ENCODE results near the gene NUP188.
A peak's percentile ranks its signal among the peaks of the same experiment; 100 is the strongest.
"Not testable (repeated sequence)": the region's sequence is repeated elsewhere in the genome, so short reads cannot be mapped to it uniquely, and the experiment has no call there.

NUP188 gene

DNA sequence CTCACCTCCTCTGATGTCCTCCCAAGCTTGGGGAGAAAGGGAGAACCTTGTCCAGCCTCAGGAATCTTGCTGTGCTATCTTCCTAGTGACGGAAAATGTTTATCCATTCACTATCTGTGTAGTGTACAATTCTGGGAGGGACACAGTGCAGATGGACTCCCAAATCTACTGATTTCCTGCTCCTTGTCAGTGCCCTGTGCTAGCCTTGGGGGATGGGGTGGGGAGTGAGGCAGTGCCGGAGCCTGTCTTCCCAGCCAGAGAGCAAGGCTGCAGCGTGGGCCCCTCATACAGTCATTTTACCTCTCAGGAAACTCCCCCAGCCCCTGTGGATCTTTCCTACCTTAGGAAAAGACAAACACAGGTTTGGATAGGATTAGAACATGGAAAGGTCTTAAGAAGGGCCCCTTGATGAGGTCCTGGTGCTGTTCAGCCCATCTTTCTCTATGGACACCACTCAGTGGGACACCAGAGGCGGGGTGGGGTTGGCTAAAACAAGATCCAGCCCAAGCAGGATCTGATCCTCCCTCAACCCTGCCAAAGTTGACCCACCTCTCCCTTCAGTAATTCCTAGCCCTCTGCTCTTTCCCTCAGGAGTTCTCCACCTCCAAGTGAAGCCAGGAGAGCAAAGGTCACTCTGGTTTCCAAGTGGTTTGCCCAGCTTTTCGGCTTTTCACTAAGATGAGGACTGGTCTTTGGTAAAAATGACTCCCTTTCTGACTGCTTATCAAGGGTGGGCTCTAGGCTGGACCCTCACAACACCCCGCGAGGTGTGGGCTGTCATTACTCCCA lies 3.5 kb upstream of the NUP188 start:
- DNase-seq (ENCODE audit: low read depth): no peak

DNA sequence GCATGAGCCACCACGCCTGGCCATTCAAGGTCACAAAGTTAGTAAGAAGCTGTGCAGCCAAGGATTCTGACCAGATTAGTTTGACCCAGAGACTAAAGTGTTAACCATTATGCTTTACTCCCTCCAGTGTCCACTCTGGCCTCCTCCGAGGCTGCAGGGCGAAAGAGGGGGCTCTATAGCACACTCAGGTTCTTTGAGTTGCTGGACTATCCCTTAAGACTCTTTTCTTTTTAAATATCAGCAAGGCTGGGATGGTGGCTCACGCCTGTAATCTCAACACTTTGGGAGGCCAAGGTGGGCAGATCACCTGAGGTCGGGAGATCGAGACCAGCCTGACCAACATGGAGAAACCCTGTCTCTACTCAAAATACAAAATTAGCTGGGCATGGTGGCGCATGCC lies 2.5 kb upstream of the NUP188 start:
- not testable (repeated sequence) for DNase-seq (ENCODE audit: low read depth)

DNA sequence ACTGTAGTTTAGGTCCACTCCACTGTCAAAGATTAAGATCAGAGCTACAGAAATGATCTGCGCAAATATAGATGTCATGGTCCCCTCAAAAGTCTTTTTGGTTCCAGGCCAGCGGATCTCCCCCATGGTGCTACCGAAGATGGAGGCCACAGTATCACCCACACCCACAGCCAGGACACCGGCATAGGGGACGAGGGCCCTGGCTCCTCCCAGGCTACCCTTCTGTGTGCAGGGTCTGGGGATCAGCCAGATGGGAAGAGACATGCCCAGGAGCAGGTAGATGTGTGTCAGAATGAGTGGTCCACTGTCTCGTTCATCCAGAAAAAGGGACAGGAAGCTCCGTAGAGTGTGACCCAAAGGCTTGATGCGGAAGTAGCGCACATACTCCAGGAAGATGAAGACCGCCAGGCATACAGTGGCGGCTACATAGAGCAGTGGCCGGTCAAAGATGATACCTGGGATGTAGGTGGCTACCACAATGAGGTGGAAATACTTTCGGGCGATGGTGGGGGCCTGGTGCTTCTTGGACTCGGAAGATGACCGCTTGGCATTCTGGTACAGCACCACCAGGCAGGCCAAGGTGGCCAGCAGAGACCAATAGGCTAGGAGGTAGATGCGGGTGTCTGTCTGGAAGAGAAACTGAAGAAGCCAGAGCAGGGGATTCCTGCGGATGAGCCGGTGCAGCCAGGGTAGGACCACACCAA lies 1.5 kb upstream of the NUP188 start:
- no peak for DNase-seq (ENCODE audit: low read depth)

GRCh38 chr9:128946571-128947276 lies 775 bp upstream of the NUP188 start:
- DNase-seq (ENCODE audit: low read depth): no peak

DNA sequence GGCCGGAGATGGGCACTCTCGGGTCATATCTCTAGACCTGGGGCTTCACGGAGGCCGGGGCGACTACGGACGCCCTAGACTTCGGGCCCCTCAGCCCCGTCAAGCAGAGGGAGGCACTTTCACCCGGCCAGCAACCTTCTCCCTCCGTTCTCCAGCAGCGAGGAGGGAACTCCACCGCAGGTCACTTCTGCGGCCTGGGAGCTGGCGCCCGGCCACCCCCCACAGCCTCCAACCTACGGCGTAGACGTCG lies 297 bp upstream of the NUP188 start:
- no peak for DNase-seq (ENCODE audit: low read depth)

DNA sequence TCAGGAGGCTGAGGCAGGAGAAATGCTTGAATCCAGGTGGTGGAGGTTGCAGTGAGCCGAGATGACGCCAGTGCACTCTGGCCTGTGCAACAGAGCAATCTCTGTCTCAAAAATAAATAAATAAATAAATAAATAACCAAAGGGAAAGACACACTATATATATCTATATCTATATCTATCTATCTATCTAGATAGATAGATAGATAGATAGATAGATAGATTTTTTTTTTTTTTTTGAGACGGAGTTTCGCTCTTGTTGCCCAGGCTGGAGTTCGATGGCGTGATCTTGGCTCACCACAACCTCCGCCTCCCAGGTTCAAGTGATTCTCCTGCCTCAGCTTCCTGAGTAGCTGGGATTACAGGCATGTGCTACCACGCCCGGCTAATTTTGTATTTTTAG lies 13.9 kb downstream of the NUP188 start:
- DNase-seq (ENCODE audit: low read depth): not testable (repeated sequence)

DNA sequence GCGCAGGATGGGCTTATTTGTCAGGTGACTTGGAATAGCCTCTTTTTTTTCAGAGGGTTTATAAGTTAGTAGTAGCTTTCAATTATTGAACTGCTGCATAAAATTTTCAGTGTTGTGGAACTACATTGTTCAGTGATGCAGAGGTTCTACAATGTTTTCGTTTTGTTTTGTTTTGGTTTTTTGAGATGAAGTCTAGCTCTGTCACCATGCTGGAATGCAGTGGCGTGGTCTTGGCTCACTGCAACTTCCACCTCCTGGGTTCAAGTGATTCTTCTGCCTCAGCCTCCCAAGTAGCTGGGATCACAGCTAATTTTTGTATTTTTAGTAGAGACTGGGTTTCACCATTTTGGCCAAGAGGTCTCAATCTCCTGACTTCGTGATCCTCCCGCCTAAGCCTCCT lies 22.0 kb downstream of the NUP188 start:
- no peak for DNase-seq (ENCODE audit: low read depth)

DNA sequence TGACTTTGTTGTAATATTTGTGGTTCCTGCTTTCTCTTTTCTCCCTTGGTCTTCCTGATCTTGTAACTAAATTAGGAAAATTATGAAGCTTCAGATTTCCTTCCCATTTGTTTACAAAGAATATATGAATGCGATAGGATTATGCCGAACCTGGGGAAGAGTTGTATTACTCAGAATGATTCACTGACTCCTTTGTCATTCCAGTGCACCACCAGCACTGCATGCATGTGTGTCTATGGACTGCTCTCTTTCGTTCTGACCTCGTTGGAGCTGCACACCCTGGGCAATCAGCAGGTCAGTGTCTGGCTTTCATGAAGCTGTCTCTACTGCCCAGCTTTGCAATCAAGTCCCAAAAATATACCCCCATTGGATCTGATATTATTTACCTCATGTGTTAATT lies 25.5 kb downstream of the NUP188 start:
- DNase-seq (ENCODE audit: low read depth): peak; percentile 52

GRCh38 chr9:128979111-128979510 lies 31.6 kb downstream of the NUP188 start:
- DNase-seq (ENCODE audit: low read depth): no peak

DNA sequence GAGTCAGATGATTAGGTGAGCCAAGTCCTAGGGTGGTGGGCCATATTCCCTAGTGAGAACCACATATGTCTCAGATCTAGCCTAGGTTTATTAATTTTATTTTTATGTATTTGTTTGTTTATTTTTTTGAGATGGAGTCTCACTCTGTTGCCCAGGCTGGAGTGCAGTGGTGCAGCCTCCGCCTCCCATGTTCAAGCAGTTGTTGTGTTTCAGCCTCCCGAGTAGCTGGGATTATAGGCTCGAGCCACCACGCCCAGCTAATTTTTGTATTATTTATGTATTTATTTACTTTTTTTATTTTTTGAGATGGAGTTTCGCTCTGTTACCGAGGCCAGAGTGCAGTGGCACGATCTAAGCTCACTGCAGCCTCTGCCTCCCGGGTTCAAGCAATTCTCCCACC lies 36.0 kb downstream of the NUP188 start:
- no peak for DNase-seq (ENCODE audit: low read depth)

DNA sequence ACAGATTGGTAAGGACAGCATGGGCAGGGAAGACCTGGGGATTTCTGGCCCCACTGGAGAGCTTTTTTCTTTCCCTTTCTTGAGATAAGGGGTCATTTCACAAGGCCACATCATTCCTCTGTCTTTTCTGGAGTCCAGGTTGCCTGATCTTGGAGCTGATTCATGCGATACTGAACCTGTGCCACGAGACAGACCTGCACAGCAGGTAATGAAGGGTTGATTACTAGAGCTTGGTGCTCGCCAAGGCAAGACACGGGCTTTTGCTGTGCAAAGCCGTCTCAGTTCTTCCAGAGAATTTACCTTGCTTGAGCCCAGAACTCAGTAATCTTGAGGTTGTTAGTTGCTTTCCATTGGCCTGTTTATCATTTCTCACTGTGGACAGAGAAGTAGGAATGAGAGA lies 39.2 kb downstream of the NUP188 start:
- DNase-seq (ENCODE audit: low read depth): no peak

GRCh38 chr9:128987805-128988204 lies 40.3 kb downstream of the NUP188 start:
- DNase-seq (ENCODE audit: low read depth): peak; percentile 64

DNA sequence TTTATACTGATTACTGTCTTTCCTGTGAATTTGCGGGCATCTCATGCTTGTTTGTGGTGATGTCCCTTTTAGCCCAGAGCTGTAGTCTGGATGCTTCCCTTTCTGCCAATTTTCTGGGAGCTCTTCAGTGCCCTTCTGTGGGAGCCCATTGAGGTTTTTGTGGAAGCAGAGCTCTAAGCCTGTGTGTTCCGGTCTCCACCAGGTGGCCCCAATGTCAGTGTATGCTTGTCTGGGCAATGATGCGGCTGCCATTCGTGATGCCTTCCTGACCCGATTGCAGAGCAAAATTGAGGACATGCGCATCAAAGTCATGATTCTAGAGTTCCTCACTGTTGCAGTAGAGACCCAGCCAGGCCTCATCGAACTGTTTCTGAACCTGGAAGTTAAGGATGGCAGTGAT lies 45.5 kb downstream of the NUP188 start:
- DNase-seq (ENCODE audit: low read depth): no peak

GRCh38 chr9:128995791-128996190 lies 48.3 kb downstream of the NUP188 start:
- DNase-seq (ENCODE audit: low read depth): no peak

DNA sequence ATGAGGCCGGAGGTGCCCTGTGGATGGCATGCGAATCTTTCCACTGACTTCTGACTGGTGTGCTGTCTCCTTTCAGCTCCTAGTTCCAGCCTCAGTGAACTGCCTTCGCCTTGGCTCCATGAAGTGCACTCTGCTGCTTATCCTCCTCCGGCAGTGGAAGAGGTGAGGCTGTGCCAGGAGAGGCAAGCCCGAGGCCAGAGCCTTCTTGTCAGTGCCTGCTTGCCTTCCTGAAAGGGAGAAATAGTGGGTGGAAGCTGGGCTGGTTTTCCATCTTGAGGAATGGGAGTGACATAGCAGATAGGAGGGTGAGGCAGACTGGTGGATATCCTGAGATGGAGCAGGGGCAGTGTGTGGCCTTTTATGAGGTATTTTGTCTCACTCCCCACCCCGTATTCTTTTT lies 51.0 kb downstream of the NUP188 start:
- no peak for DNase-seq (ENCODE audit: low read depth)

- DNase-seq (ENCODE audit: low read depth): no peak
Measured at GRCh38 chr9:128999581-129000206, 52.2 kb downstream of the NUP188 start.

GRCh38 chr9:129001504-129002325 lies 54.2 kb downstream of the NUP188 start:
- DNase-seq (ENCODE audit: low read depth): no peak

GRCh38 chr9:129002992-129003391 lies 55.5 kb downstream of the NUP188 start:
- DNase-seq (ENCODE audit: low read depth): no peak

DNA sequence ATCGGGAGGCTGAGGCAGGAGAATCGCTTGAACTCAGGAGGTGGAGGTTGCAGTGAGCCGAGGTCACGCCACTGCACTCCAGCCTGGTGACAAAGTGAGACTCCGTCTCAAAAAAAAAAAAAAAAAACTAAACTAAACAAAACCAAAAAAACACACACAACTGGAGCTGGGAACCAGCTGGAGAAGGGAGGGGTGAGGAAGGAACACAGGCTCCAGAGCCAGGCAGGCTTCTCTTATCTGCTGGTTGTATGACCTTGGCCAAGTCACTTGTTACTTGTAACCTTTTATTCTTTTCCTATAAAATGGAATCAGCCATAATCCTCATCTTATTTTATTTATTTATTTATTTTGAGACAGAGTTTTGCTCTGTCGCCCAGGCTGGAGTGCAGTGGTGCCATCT lies 56.7 kb downstream of the NUP188 start:
- DNase-seq (ENCODE audit: low read depth): not testable (repeated sequence)

DNA sequence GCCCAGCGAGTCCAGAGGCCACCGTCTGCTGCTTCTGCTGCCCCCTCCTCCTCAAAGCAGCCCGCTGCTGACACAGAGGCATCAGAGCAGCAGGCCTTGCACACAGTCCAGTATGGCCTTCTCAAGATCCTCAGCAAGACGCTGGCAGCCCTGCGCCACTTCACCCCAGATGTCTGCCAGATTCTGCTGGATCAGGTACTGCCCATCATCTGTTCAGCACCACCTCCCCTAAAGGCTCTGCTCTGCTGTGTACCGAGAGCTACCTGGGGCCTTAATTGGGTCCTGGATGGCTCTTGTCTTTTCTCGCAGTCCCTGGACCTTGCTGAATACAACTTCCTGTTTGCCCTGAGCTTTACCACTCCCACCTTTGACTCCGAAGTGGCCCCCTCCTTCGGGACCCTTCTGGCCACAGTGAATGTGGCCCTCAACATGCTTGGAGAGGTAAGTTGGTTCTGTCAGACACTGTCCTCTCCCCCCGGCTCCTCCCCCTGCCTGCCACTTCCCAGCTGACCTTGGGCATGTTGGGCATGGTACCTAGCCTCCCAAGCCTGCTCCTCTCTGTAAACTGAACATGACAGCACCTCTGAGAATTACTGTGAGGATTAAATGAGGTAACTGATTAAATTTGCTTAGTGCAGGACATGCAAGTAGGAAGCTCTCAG lies 58.0 kb downstream of the NUP188 start:
- DNase-seq (ENCODE audit: low read depth): no peak

DNA sequence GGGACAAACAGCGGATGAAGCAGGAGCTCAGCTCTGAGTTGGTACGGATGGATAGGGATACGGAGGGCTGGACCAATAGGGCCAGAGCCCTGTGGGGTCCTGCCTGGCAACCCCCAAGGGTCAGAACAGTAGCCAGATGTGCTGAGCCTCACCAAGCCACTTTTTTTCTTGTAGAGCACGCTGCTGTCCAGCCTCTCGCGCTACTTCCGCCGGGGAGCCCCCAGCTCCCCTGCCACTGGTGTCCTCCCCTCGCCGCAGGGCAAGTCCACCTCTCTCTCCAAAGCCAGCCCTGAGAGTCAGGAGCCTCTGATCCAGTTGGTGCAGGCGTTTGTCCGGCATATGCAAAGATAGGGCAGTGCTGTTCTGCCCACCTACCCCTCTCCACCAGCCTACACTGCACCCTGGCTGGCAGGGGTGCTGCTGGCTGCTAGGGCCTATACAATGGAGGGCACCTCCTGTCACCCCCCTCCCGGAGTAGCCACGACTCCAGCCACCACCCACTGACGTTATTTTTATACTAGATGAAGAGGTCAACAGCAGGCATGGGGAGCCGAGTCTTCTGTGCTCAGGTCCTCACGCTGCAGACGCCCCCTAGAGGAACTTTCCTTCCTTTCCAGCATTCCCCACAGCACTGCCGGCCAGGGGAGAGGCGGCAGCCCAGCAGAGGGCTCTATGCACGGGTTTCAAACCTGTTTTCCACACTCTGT lies 59.0 kb downstream of the NUP188 start:
- no peak for DNase-seq (ENCODE audit: low read depth)
